MCF 10A (cell line): ENCODE results near the gene CAMP. TPM values are rescaled to one million over a fixed set of nuclear protein-coding genes. Genes with fewer than 3 reads are reported as not detected.
A peak's percentile ranks its signal among the peaks of the same experiment; 100 is the strongest.

Experiments
- BruUV-seq: library from RNA; stranded (reverse); fragments of 400-500 nt; replicated peaks from 2 replicates; lab custom pipeline; 2021; lab: Mats Ljungman, UMichigan
- CTCF ChIA-PET: fragments of 300-600 bp; sonication (Branson Sonifier 250); formaldehyde crosslinking; extraction: SDS; loops from one replicate; lab custom pipeline; 2021; ENCODE audit warnings: antibody characterized with exemption, inconsistent platforms; lab: Yijun Ruan, JAX
- POLR2A ChIA-PET: fragments of 300-600, 350-650 bp; sonication (Branson Sonifier 250); formaldehyde crosslinking; extraction: SDS; loops from one replicate; lab custom pipeline; 2020; ENCODE audit warnings: antibody characterized with exemption, inconsistent platforms; lab: Yijun Ruan, JAX
- DNase-seq: peaks from one replicate; pipeline ENCODE4 v3.0.0-alpha.2; 2018; ENCODE audit not compliant: unreplicated experiment
- H3K27ac Mint-ChIP-seq: one replicate; pipeline ENCODE4 v1.8.0; 2022; ENCODE audit warnings: mild to moderate bottlenecking, low read depth, mixed read lengths; ENCODE audit not compliant: unreplicated experiment
- H3K27me3 Mint-ChIP-seq: one replicate; pipeline ENCODE4 v1.8.0; 2022; ENCODE audit warnings: mixed read lengths; ENCODE audit not compliant: insufficient read depth, unreplicated experiment
- H3K36me3 Mint-ChIP-seq: one replicate; pipeline ENCODE4 v1.8.0; 2022; ENCODE audit warnings: mild to moderate bottlenecking, moderate library complexity, mixed read lengths; ENCODE audit not compliant: insufficient read depth, unreplicated experiment
- H3K4me1 Mint-ChIP-seq: one replicate; pipeline ENCODE4 v1.8.0; 2022; ENCODE audit warnings: mixed read lengths; ENCODE audit not compliant: insufficient read depth, unreplicated experiment
- H3K4me3 Mint-ChIP-seq: one replicate; pipeline ENCODE4 v1.8.0; 2022; ENCODE audit warnings: mild to moderate bottlenecking, moderate library complexity, mixed read lengths; ENCODE audit not compliant: unreplicated experiment
- H3K9me3 Mint-ChIP-seq: one replicate; pipeline ENCODE4 v1.8.0; 2022; ENCODE audit warnings: mixed read lengths; ENCODE audit not compliant: unreplicated experiment
- CTCF ChIP-seq: fragments of 200-600 bp; IDR thresholded peaks from one replicate; pipeline ENCODE4 v1.8.0; 2022; ENCODE audit warnings: antibody characterized with exemption, mild to moderate bottlenecking; ENCODE audit not compliant: unreplicated experiment
- intact Hi-C: fragments of 100-400 bp; cut with micrococcal nuclease; formaldehyde crosslinking; loops from 2 replicates; pipeline ENCODE4 v1.14.1; 2022
- total RNA-seq: library from RNA; stranded (reverse); gene quantifications from 2 replicates; pipeline ENCODE4 v1.2.3, GENCODE V29; 2022

The CAMP gene
- total RNA-seq, 1 experiment from 2014 or later = 0.72 TPM

GRCh38 chr3:48232734-48233133, 9.4 kb downstream of the CAMP start:
- peak; percentile 87 for DNase-seq
- POLR2A ChIA-PET = interaction anchor here (0.7 to 1.0 kb wide), 2 partner anchors 8 to 199 kb away, joined by 3 to 5 read pairs; partner anchors contain the start of gene ZNF589
- CTCF ChIA-PET = interaction anchor here (0.6 to 2.0 kb wide), 8 partner anchors 9 to 203 kb away, joined by 3 to 8 read pairs (median 3); partner anchors contain the start of gene CAMP
- H3K9me3 Mint-ChIP-seq = no peaks in the 10 kb centered on the region
- intact Hi-C loops = loop anchor here (1.0 to 2.0 kb wide), 3 partner anchors 36 to 204 kb away; no protein-coding TSS in a partner anchor
- peaks cover 11% of the 10 kb centered on the region for H3K4me1 Mint-ChIP-seq
- no peaks in the 10 kb centered on the region for H3K36me3 Mint-ChIP-seq
- BruUV-seq = no TSS peak
- H3K27me3 Mint-ChIP-seq = no peaks in the 10 kb centered on the region
- peak overlapping the region; percentile 29 for H3K4me3 Mint-ChIP-seq
- H3K27ac Mint-ChIP-seq = no peak overlapping the region
- TF ChIP-seq CTCF = peak; percentile 65

DNA sequence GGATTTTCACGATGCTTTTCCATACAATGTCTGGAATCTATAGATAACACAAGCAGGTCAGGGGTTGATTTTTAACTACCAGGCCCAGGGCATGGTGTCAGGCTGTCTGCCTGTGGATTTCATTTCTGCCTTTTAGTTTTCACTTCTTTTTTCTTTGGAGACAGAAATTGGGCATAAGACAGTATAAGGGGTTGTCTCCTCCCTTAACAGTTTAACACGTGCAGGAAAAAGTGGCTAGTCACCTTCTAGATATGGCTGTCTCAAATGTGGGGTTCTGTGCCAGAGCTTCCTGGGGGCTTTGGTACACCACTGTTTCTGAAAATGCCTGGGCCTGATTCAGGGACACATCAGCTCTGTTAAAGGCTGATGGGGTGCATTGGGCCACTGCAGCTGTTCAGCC, 10.2 kb downstream of the CAMP start:
- intact Hi-C loops = loop anchor here (2.0 kb wide), 2 partner anchors 35 to 39 kb away; no protein-coding TSS in a partner anchor
- DNase-seq = no peak
- TF ChIP-seq CTCF = no peak
- H3K4me1 Mint-ChIP-seq = peaks cover 11% of the 10 kb centered on the region
- ChIA-PET POLR2A (interaction anchor here (0.7 to 0.9 kb wide), 3 partner anchors 35 to 325 kb away, joined by 3 read pairs; no protein-coding TSS in a partner anchor), CTCF (interaction anchor here (0.6 to 2.0 kb wide), 6 partner anchors 11 to 202 kb away, joined by 3 to 8 read pairs (median 4); no protein-coding TSS in a partner anchor)
- no TSS peak for BruUV-seq
- no peak overlapping the region for H3K27ac Mint-ChIP-seq
- no peaks in the 10 kb centered on the region for H3K9me3 Mint-ChIP-seq
- H3K4me3 Mint-ChIP-seq = no peak overlapping the region
- H3K27me3 Mint-ChIP-seq = no peaks in the 10 kb centered on the region
- no peaks in the 10 kb centered on the region for H3K36me3 Mint-ChIP-seq

DNA sequence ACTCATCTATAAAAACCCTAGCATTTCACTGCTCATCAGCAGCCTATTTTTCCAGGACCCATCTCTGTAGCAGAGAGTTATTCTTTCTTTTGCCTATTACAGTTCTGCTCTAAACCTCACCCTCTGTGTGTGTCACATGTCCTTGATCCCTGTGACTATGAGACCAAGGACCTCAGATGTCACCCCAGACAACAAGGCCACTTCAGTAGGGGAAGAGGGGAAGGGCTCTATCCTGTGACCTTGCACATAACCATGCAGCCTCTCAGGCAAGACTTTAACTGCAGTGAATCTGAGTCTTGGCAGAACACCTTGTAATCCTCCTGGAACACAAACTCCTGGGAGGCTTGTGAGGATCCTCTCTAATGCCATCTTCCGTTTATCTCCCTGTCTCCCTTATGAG, 13.2 kb downstream of the CAMP start:
- intact Hi-C loops = no loop called here
- CTCF ChIA-PET = interaction anchor here (0.6 to 1.8 kb wide), 4 partner anchors 42 to 318 kb away, joined by 3 to 7 read pairs (median 6); no protein-coding TSS in a partner anchor
- Mint-ChIP-seq H3K27me3 (no peaks in the 10 kb centered on the region), H3K4me3 (no peak overlapping the region), H3K27ac (no peak overlapping the region), H3K36me3 (peaks cover 4% of the 10 kb centered on the region), H3K4me1 (peaks cover 11% of the 10 kb centered on the region), H3K9me3 (no peaks in the 10 kb centered on the region)
- POLR2A ChIA-PET = interaction anchor here (1.1 kb wide), 2 partner anchors 22 to 32 kb away, joined by 3 read pairs; no protein-coding TSS in a partner anchor
- DNase-seq = no peak
- no TSS peak for BruUV-seq
- no peak for TF ChIP-seq CTCF

DNA sequence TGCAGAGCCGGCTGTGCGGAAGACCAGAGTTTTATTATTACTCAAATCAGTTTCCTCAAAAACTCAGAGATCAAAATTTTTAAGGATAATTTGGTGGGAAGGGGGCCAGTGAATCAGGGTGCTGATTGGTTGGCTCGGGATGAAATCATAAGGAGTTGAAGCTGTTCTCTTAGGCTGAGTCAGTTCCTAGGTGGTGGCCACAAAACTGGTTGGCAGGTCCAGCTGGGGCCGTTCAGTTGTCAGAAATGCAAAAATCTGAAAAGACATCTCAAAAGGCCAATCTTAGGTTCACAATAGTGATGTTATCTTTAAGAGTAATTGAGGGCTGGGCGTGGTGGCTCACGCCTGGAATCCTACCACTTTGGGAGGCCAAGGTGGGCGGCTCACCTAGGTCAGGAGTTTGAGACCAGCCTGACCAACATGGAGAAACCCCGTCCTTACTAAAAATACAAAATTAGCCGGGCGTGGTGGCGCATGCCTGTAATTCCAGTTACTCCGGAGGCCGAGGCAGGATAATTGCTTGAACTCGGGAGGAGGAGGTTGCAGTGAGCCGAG, 15.3 kb downstream of the CAMP start:
- no TSS peak for BruUV-seq
- no peaks in the 10 kb centered on the region for H3K9me3 Mint-ChIP-seq
- H3K36me3 Mint-ChIP-seq = peaks cover 9% of the 10 kb centered on the region
- TF ChIP-seq CTCF = no peak
- intact Hi-C loops = no loop called here
- ChIA-PET POLR2A (interaction anchor here (0.9 to 1.6 kb wide), 2 partner anchors 138 to 201 kb away, joined by 3 to 6 read pairs; partner anchors contain the start of gene CCDC51), CTCF (no interaction called here)
- H3K4me3 Mint-ChIP-seq = no peak overlapping the region
- H3K4me1 Mint-ChIP-seq = no peaks in the 10 kb centered on the region
- no peaks in the 10 kb centered on the region for H3K27me3 Mint-ChIP-seq
- no peak for DNase-seq
- H3K27ac Mint-ChIP-seq = no peak overlapping the region
